Hematopoietic multipotent progenitor cell treated with erythropoietin and hydrocortisone succinate and interleukin-3 and kit ligand, for 8 days (in vitro differentiated cells): ENCODE measurements around the gene HNRNPA2B1.
"Not testable (repeated sequence)": the region's sequence is repeated elsewhere in the genome, so short reads cannot be mapped to it uniquely, and the experiment has no call there.

Experiments used
- DNase-seq: peaks from one replicate; pipeline ENCODE4 v3.0.0-alpha.2; 2015

HNRNPA2B1 gene

GRCh38 chr7:26160896-26161295 is 39.6 kb downstream of the HNRNPA2B1 start:
- DNase-seq = no peak

- peak; percentile 57 for DNase-seq
These were observed 41.3 kb downstream of the HNRNPA2B1 start for GRCh38 chr7:26159243-26159642.

GRCh38 chr7:26157520-26158105 is 42.9 kb downstream of the HNRNPA2B1 start:
- DNase-seq = no peak

- peak; percentile 51 for DNase-seq
These were observed 43.8 kb downstream of the HNRNPA2B1 start for GRCh38 chr7:26156451-26157420.

GRCh38 chr7:26155531-26156375 is 44.8 kb downstream of the HNRNPA2B1 start:
- DNase-seq = peak; percentile 21

- peak; percentile 48 for DNase-seq
These were observed 46.4 kb downstream of the HNRNPA2B1 start for GRCh38 chr7:26153823-26154783.

GRCh38 chr7:26153241-26153822 is 47.2 kb downstream of the HNRNPA2B1 start:
- DNase-seq = peak; percentile 27

- DNase-seq = not testable (repeated sequence)
These were observed 47.7 kb downstream of the HNRNPA2B1 start for GRCh38 chr7:26152782-26153240.

- DNase-seq = peak; percentile 90
These were observed 48.4 kb downstream of the HNRNPA2B1 start, which contains the start of gene NFE2L3 for GRCh38 chr7:26151953-26152781. Gene NFE2L3, plus strand, starts transcription at chr7:26152198. Its CDS starts 301 bp downstream, at chr7:26152499.

GRCh38 chr7:26151650-26151952 is 48.9 kb downstream of the HNRNPA2B1 start:
- no peak for DNase-seq

GRCh38 chr7:26151096-26151495 is 49.5 kb downstream of the HNRNPA2B1 start:
- no peak for DNase-seq

GRCh38 chr7:26149391-26149977 is 51.1 kb downstream of the HNRNPA2B1 start:
- DNase-seq = no peak

- not testable (repeated sequence) for DNase-seq
These were observed 52.2 kb downstream of the HNRNPA2B1 start for GRCh38 chr7:26148307-26148700.

- DNase-seq = not testable (repeated sequence)
These were observed 52.8 kb downstream of the HNRNPA2B1 start for GRCh38 chr7:26147646-26148306.

GRCh38 chr7:26147030-26147429 is 53.5 kb downstream of the HNRNPA2B1 start:
- DNase-seq = no peak

- DNase-seq = peak; percentile 36
These were observed 55.3 kb downstream of the HNRNPA2B1 start for GRCh38 chr7:26145238-26145637.

- DNase-seq = no peak
These were observed 56.1 kb downstream of the HNRNPA2B1 start for GRCh38 chr7:26144184-26145080.

GRCh38 chr7:26143298-26144048 is 57.1 kb downstream of the HNRNPA2B1 start:
- DNase-seq = no peak
